Fibroblast of skin of back (primary cell): ENCODE measurements around the gene KDM5C. TPM values are rescaled to one million over a fixed set of nuclear protein-coding genes. Genes with fewer than 3 reads are reported as not detected.

Experiments
- DNase-seq: peaks from one replicate; pipeline ENCODE4 v3.0.0-alpha.2; 2013
- polyA plus RNA-seq, 2 experiments: library from polyadenylated mRNA; unstranded; fragments of 120-200 nt; gene quantifications; one replicate each; pipeline ENCODE4 v1.2.1, GENCODE V29; 2013; ENCODE audit not compliant: insufficient read length in 2 of 2

Gene KDM5C
- polyA plus RNA-seq (2013, experiment 1 of 2; ENCODE audit: insufficient read length), result 42.6 TPM
- polyA plus RNA-seq (2013, experiment 2 of 2; ENCODE audit: insufficient read length), result 34.3 TPM

DNA sequence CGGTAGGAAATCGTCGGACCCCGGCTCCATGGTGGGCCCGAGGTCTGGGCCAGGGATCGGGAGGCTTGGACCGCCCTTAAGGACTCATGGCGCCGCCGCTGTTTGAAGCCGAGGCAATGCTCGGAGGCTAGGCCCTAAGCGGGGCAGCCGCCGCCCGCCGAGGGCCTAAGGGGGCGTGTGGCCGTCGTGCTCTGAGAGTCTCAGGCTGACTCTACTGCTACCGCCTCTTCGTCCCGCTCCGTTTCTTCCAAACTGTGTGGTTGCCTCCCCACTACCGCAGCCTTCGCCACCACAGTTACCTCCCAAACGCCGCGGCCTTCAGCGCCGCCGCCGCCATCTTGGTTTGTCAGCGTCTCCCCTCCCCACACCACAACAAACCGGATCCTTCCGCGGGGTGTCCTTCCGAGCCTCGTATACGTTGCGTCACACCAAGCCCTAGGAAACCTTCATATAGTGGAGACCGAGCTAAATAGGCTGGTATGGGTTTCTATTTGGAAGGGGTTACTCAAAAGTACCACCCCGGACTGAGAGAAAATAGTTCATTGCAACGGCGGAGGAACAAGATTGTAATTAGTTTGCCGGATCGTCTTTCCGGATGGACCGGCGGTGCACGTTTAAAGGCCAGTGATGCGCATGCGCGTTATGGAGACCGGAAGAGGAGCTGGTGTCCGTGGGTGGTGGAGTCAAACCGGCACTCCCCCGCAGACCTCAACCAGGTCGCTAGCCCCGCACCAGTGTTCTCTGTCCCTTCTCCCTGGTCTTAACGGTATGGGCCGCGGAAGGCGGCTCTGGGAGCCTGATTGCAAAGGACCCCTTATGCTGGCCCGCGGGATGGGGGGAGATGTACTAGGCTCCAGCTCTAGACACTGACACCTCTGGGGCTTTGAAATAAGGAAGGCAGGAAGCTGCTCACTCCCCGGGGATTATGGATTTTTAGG, at the start of gene KDM5C:
Gene KDM5C (minus strand): TSS at position 348 of the 938 bp plus-strand sequence. CDS start 318 bp downstream, at position 30.
- peak; percentile 89 for DNase-seq

- no peak for DNase-seq
Measured at GRCh38 chrX:53272808-53273337, 47.9 kb upstream of the KDM5C start.

DNA sequence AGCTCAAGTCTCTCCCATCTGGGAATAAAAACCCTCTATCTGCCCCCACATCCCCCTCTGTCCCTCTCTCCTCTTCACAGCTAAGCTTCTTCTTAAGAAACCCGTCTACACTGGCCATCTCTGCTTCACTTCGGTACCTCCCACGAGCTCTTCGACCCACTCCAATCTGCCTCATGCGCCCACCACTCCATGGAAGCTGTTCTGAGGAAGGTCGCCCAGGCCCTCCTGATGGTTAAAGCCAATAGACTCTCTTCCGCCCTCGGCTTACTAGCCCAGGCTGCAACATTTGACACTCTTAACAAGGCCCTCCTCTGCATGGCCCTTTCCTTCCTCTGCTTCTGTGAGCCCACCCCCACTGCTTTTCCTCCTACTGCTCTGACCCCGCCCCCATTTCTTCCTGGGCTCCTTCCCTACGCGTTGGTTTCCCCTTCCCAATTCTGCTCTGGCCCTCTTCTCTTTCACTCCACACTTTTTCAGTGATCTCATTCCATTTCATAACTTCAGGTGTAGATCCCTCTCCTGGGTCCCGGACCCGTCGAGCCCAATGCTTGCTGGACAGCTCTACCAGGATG, 44.6 kb upstream of the KDM5C start:
- DNase-seq, result no peak

DNA sequence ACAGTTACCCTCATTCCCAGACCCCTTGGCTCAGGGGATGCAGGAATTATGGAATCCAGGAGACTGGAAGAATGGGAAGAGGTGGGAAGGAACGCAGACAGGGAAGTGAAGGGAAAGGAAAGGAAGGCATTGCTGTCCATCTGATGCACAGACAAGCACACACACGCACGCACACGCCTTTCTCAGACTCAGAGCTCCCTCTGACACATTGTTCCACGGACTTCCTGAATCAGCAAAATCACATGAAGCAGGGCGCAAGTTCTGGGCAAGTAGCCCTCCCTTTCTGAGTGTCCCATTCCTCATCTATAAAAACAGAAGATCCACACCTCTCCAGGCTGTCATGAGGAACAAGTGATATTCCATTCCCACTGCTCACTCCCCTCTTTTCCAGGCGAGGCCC, 43.2 kb upstream of the KDM5C start:
- no peak for DNase-seq

- DNase-seq, result no peak
Measured at GRCh38 chrX:53266914-53267313, 41.9 kb upstream of the KDM5C start.

DNA sequence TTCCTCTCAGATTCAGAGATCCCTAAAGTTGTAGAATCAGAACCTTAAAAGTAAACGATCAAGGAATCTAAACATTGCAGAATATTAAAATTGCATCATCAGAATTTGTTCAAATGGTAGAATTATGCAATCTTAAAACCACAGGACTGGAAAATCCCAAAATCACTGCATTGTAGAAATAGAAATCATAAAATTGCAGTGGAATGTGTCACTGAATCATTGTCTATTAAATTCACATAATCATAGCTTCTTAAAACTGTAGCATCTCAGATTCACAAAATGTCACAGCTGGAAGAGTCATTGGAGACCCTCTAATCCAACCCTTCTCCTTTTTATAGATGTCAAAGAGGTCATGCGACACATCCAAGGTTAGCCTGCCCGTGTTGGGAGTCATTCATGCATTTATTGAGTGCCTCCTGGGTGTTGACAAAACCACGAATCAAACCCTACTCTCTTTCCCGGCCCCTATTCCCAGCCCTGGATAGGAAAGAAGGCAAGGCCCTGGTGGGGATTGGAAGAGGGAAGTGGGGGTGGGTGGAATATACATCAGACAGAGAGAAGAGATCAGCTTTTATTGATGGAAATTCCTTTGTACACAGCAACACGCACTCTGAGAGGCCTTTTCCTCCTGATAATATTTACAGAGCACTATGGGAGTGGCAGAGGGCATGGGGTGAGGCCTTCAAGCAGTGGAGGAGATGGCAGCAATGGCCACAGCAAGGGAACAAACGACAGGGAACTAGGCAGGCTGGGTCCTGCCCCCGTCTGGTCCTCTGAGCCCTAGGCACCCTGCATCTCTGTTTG, 41.0 kb upstream of the KDM5C start:
- peak; percentile 64 for DNase-seq

GRCh38 chrX:53263597-53264094, 38.6 kb upstream of the KDM5C start:
- peak; percentile 73 for DNase-seq

DNA sequence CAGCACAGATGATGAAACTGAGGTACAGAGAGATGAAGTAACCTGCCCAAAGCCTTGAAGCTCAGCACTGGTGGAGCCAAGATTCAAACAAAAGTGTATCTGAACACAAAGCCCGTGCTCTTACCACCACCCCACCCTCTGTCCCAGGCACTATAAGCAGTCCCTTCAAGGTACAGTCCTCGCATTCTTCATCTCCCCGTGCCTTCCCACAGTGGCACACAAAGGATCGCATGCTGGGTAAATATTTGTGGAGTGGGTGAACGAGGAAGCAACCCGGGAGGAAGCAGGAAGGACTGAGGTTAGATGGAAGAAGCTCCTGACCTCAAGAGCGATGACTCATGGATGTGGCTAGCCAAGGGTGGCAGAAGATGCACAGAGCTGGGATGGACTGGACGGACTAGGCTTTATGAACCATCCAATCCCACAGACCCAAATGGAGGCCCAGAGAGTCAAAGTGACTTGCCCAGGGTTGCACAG, 37.9 kb upstream of the KDM5C start:
- peak; percentile 66 for DNase-seq

DNA sequence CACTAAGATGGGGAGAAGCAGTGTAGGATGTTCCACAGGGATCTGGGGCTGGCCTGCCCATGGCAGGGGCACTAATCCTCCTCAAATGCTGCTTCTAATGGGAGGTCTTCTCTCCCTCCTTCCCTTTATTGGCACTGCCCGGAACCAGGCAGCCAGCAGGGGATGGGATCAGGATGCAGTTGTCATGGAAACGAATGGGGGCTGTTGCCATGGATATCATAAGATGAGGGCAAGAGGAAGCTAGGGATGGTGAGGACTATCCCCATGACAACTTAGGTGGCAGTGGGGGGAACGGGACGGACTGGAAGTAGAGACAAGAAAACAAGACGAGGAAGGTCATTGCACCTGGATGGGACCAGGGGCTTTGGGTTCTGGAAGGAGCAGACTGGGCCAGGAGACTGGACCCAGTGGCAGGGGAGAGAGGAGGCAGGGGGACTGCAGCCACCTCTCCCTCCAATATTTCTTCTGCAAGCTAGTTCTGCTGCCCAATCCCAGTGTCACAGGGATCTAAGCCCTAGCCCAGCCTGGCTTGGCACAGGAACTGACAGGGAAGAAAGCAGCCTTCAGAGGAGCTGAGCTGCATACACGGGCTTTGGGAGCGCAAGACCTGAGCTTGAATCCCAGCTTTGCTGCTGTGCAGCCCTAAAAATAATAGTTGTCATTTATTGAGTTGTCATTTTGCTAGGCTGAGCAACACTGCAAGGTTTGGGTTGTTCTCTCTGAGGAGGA, 37.3 kb upstream of the KDM5C start:
- DNase-seq, result no peak

GRCh38 chrX:53261355-53261972, 36.5 kb upstream of the KDM5C start:
- no peak for DNase-seq

DNA sequence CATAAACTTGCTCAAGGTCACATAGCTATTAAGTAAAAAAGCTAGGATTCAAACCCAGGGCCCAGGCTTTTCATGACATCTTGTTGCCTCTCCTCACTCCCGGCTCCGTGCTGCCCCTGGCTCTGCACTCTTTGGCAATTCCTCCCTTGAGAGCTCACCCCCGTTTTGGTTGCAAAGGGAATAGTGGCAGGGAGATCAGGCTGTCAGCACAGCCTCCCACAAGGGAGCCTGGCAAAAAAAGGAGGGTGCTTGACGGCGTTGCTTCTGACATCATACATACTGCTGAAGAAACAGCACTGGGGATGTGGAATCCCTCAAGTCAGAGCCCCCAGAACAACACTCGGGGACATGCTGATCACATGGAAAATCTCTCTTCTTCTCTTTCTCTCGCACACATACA, 35.8 kb upstream of the KDM5C start:
- DNase-seq, result no peak

DNA sequence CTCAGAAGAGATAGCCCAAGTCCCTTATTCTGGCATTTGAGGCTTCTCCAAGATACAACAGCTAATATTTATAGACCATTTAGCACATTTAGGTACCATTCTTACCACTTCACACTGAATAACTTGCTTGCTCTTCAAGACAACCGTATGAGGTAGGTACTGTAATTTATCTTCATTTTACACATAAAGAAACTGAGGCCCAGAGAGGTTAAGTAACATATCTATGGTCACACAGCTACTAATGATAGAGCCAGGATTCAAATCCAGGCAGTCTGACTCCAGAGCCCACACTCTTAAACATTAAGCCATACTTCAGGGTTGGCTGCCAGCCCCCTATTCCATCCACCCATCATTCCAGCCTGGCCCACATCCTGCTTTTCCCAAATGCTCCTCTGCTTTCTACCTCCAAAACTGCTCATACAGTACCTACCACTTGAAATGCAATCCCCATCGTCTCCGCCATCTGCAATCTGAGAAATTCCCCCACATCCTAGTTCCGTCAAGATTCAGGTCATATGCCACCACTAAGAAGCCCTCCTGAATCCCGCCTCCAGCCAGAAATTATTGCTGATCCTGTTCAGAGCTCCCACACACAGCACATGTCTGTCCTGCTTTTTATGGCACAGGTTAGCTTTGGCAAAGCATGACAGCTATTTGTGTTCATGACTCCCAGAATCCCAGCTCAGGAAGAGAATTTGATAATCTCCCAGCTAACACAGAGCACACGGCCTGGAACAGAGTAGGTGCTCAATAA, 32.8 kb upstream of the KDM5C start:
- no peak for DNase-seq

GRCh38 chrX:53257166-53257565, 32.2 kb upstream of the KDM5C start:
- no peak for DNase-seq

DNA sequence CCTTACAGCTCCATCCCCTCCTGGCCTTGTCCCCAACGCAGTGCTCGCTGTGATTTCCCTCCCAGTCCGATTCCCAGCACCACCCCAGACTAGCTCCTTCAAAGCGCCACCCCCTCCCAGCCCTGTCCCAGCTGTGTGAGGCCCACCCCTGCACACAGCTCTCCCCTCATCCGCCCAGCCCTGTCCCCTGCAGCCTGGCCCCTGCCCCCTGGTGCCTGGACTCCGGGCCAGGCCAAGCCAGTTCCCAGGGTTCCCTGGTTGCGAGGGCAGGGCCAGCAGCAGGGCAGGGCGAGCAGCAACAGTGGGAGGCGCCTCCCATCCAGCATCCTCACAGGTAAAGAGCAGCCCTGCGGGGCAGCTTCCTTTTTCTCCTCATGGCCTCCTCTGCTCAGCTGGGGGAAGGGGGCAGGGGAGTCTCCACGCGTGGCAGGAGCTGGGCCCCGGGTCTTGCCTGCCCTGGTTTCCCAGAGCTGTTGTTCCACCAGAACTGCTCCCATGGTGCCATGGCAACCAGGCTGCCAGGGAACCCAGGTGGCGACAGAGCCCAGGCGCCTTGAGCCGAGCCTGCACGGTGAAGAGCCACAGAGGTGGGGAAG, 31.5 kb upstream of the KDM5C start:
- no peak for DNase-seq

DNA sequence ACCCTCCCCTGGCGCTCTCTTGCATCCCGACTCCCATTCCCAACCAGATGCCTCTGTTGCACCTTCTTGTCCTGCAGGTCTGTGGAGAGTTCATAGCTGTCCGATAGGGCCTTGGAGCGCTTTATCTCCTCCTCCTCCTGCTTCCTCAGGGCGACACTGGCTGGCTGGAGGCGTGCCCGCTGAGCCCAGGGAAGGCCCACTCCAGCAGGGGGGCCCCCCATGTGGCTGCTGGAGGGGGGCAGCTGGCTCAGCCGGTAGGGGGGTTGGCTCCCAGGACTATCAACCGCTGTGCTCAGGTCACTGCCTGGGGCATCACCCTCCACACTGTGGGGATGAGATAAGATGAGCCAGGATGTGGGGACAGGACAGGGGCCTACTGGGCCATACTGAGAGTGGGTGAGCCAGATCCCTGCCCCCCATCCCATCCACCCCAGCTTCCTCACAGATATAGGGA, 30.8 kb upstream of the KDM5C start:
- no peak for DNase-seq

- no peak for DNase-seq
Measured at GRCh38 chrX:53254570-53255461, 29.8 kb upstream of the KDM5C start.

DNA sequence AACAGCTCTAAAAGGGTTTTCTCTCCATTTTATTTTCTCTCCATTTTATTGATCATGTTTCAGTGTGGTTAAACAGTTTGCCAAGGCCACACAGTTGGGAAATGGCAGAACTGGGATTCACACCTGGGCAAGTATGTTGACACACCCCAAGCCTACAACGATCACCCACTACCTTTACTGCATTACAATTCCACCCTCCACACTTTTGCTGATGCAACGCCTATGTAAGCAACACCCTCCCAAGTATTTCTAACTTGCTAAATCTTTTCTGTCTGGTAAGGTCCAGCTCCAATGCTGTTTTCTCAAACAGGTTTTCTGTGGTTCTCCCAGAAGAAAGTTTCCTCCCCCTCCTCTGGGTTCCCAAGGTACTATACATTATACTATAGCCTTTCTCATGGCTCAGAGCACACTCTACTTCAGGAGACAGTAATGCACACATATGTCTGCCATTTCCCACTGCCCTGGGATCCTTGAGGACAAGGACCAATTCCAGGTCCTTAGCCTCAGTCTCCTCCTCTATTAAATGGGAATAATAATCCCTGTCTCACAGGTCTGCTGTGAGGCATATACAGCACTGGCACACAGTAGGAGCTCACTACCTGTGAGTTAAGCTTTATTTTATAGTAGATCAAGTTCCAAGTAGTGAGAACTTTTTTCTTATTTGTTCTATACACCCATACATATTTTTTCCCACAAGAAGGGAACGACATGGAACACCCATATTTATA, 28.4 kb upstream of the KDM5C start:
- DNase-seq, result no peak

DNA sequence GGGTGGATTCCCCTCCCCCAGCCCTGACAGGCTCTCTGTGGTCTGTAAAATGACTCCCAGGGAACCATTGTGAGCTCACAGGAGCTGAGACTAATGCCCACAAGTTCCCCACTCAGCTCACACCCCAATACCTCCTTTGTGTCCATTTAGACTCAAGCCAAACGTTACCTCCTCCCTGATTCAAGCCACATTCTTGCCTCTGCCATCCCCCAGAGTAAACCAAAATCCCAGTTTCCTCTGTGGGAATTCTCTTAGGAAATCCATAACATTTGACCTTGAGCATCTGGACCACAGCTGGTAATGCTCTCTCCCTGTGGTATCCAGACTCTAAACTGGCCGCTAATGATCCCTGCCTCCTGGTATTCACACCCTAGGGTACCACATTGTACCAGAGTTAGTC, 26.3 kb upstream of the KDM5C start:
- no peak for DNase-seq
